HG03575 (cell line): ENCODE measurements around the gene TFB1M.
"Not testable (repeated sequence)": the region's sequence is repeated elsewhere in the genome, so short reads cannot be mapped to it uniquely, and the experiment has no call there.

Source experiments
- ATAC-seq: cut with Tn5 transposase; IDR thresholded peaks from one replicate; pipeline ENCODE4 v1.9.1; 2021; ENCODE audit not compliant: unreplicated experiment, insufficient number of reproducible peaks, low FRiP score; ENCODE audit errors: extremely low read depth

Gene TFB1M

DNA sequence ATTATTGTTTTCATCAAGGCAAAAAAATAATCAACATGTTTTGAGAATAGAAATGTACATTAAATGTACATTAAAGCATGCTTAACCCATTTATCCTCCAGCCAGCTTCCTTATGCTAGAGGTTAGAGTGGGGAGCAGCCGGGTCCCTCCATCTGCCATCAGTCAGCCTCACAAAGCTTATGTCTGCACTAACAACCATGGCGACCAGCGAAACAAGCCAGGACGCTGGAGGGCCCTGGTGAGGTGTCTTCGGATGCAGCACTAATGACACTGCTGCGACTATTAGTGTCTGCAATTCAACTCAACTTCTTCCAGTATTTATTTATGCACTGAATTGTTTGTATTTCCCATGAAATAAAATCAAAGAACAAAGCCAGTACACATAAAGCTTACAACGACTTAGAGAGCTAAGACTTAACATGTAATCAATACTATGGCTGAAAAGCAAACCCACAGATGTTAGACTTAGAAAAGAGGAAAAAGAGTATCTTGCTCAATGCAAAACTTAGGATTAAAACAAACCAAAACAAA lies 43.7 kb downstream of the TFB1M start:
- ATAC-seq, result no peak

DNA sequence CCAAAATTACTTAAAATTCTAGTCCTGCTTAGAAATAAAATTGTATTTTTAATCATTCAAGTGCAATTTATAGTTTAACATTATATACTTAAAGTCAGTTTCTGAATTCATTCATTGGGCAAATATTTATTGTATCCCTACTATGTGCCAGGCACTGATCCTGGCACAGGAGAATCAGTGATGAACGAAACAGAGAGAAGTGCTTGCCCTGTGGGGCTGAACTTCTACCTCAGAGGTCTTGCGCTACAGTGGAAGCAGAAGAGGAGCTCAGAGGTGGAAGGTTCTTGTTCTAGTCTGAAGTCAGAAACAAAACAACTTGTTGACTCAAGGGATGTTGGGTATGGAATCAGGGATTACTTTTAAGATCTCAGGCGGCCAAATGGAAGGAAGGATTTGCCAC lies 44.5 kb downstream of the TFB1M start:
- no peak for ATAC-seq

DNA sequence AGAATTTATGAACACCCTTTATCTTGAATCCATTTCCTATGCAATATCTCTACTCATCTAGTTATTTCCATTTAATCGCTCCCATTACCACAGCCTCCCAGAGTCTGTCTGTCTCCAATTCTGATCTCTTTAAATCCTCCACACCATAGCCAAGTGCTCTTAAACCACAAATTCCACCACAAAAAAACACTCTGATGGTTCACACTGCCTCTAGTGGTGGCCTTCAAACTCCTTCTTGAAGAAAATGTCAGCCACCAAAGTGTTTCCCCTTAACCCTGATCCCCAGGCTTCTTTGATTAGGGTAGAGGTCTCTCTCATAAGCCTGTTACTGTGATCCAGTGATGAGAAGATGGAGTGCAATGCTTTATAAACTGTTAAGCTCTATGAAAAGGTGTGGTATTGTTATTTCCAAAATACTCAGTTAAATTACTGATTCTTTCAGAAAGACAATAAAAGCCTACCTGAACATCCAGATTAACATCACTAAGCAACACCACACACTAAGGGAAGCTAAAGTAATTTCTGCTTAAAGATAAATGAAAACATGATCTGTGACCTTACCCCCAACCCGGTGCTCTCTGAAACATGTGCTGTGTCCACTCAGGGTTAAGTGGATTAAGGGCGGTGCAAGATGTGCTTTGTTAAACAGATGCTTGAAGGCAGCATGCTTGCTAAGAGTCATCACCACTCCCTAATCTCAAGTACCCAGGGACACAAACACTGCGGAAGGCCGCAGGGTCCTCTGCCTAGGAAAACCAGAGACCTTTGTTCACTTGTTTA lies 46.0 kb downstream of the TFB1M start:
- not testable (repeated sequence) for ATAC-seq

DNA sequence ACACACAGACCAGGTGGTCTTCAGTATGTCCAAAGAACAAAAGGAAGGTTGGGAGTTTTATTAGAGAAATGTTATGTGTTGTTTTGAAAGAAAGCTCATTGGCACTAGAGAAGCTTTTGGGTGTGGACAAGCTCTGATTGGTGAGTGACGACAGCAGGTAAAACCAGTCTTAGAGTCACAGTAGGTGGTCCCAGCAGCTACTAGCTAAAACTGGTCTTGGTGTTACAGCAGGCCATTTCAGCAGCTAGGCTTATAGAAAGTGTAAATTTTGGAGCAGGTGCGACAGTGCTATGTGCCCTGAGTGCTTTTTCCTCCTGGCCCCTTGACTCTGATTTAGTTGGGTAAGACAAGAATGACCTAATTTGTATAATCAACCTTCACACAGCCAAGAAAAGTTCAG lies 46.9 kb downstream of the TFB1M start:
- ATAC-seq, result no peak

DNA sequence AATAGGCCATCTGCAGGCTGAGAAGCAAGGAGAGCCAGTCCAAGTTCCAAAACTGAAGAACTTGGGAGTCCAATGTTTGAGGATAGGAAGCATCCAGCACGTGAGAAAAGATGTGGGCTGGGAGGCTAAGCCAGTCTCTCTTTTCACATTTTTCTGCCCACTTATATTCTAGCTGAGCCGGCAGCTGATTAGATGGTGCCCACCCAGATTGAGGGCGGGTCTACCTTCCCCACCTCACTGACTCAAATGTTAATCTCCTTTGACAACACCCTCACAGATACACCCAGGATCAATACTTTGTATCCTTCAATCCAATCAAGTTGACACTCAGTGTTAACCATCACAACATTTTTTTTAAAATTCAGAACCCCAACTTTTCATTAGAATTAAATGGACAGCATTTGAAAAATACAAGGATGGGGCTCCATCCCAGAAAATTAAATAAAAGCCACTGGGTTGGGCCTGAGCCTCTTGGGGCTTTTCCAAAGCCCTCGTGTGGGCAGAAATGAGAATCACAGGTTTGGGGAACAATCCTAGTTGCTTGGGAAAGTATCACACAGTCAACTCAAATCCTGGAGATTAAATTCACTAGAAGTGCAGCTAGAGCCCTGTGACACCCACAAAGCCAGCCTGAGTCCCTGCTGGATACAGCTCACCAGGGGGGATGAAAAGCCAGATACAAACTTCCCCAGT lies 48.3 kb downstream of the TFB1M start:
- ATAC-seq, result no peak

DNA sequence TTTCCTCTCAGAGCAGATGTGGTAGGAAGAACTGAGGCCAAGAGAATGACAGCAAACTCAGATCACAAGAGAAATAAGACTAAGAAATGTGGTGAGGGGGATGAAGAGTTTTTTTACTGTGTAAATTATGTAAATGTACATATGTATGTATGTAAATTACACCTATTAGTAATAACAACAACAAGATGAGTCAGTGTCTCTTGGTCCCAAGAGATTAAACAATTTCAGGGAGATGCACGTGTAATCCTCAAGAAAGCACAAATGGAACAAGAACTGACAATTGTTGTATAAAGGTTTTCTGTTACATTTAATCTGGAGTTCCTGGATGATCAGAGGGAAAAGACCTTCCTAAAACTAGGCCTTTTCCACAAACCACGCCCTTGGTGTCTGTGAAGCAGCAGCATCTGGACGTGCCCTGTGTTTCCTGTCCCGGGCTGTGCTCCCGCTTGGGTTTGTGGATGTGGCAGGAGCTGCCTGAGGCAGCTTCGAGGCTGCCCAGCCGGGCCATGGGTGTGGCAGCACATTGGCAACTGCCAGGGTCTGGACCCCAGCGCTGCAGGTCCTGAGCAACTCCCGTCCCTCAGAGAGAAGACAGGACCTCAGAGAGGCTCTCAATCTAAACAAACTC lies 49.5 kb downstream of the TFB1M start:
- ATAC-seq, result no peak

DNA sequence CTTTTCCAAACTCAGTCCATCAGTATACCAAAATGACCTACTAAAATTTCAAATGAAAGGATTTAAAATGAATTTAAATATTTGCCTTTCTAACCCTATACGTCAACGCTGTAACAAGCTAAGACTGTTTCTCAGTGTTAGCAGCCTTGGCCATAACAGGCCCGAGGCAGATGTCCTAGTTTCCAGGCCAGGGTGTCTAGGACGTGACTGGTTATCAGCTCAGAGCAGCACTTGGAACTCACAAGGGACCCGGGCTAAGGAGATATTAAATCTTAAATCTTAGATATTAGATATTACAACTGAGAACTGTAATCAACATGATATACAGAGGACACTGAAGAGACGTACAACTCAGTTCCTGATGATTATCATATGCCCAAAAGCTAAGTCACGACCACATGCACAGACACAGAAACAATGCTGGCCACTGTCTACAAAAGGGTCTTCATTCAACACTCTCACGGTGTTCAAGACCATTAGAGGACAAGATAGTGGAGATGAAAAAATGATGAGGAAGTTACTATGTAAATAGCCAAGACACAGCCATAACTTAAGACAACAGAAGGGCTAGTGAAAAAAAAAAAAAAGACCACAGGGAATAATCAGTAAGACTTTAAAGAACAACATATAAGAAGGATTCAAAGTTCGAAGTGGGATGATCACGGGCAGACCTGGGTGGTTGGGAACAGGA lies 50.8 kb downstream of the TFB1M start, which contains the start of gene CLDN20:
Gene CLDN20 (plus strand): TSS at position 641 of the 691 bp plus-strand sequence. CDS start 11,707 bp downstream, outside the sequence.
- no peak for ATAC-seq

DNA sequence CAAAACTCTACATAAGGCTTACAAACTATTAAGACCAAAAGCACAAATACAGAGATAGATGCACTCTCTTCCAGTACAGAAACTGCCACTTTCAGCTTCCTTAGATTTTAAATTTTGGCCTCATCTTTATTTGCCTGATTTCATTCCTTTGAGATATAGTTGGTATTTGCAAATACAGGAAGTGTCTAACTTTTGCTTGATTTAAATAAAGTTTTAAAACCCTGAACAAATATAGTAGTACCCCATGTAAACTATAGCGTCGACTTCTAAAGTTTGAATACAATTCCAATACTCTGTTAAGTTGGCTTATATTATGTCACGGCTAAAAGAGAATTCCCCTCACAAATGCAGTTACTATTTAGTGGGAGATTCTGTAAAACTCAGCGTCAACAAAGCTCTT lies 51.6 kb downstream of the TFB1M start:
- no peak for ATAC-seq

DNA sequence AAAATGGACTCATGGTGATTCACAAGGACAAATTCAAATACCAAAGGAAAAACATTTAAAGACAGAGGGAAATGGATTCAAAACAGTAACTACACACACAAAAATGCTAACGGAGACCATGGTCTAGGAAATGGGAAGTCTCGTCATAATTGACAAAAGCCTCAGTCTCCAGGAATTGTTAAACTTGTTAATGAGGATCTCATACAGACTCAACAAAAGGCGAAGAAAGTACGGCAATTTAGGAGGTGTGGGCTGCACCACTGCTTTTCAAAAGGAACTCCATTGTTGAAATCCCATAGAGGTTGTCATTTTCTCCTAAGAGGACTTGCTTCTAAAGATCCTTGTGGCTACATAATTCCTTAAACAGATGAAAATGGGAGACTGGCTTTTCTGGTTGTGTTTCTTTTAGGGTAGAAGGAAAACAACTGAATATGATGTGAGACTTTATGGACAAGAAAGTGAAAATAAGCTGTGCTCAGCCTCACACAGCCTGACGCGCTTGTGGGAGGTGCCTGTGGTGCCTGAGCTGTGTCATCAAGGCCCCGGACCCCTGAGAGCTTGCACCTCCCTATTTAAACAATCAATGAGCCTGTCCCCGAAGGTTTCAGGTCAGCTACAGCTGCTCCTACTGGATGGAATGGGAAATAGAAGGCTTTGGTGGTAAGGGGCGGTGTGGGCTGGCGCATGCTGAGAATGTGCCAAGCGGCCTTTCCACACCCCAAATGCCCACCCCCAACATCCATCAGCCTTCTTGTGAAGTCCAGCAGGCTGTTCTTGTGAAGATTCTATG lies 53.0 kb downstream of the TFB1M start:
- no peak for ATAC-seq

DNA sequence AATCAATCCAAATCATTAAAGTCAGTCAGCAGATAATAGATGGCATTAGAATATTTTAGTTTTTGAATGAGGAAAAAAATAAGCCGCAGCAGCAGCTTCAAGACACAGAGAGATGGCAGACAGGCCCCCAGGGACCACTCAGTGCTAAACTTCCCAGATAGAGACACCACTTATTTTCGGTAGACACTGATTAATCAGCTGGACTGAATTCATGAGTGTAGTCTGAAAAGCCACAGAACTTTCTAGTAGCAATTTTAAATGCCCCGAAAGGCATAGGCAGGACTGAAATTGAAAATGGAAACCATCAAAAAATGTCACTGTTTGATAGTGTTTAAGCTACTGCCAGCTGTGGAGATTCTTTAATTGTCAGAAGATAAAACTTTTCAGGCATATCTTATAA lies 53.6 kb downstream of the TFB1M start:
- no peak for ATAC-seq

DNA sequence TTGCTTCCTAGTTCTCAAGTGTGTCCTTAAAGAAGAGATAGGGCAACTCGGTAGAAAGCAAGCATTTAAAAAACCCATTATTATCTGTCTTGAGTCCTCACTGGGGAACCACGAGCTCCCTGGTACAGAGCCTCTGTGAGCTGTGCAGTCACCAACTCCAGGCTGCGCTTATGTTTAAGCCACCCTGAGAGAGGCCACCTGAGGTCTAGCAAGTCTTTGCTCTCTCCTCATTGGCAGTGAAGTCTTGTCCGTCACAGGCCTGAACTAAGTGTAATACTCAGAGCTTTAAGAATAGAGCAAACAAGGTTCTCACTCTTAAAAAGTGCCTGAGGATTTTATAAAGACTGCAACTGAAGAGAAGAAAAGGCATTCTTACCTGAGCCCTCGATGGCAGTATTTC lies 54.4 kb downstream of the TFB1M start:
- no peak for ATAC-seq

DNA sequence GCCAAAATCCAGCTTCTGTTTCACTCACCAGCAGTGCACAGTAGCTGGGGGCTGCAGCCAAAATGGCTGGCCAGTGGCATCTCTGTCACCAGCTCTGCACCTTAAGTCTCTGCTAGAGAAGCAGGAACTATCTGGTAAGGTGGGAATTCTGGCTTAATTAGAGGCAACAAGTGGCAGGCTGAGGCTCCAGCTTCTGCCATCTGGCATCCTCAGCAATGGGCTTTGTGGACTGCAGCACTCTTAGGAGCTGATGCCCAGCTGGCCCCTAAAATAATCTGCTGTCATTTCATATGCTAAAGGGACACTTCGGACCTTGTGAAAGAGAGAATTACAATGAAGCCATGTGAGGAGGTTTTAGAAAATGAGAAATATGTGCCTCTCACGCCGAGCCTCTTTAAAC lies 55.1 kb downstream of the TFB1M start:
- ATAC-seq, result no peak

DNA sequence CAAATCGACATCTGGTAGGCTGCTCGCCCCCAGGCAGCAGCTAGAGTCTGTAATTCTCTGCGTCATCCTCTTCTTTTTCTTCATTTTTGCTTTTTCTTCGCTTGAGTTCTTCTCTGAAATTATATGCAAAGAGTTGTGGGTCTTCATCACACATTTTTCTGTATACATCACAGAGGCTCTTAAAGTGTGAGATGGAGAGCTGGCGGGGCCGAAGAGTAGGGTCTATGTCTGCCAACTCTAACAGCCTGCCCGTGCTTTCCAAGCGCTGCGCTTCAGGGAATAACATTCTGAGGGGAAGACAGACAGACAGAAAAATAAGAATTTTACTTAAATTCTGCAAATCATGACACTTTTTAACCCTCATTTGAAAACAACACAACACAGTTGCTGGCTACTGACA lies 56.5 kb downstream of the TFB1M start:
- ATAC-seq, result no peak

DNA sequence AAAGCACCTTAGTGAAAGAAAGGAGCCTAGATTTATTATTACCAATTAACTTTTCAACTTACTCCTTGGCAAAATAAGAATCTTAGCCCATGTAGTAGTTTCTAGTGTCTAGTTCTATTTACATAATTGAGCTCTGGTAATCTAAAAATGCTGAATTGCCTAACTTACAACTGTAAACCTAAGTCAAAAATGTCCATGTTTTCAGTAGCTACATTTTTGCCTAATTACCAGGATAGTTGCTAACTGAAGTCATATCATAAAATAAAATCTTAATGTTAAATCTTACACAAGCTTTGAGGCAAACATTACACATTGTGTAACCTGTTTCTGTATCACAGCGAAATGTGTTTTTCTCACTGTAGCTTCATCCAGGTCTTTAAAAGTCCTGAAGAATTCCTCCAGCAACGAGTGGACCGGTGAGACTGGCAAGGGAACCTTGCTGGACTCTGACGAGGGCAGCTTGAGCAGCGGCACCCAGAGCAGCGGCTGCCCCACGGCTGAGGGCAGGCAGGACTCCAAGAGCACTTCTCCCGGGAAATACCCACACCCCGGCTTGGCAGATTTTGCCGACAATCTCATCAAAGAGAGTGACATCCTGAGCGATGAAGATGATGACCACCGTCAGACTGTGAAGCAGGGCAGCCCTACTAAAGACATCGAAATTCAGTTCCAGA lies 58.0 kb downstream of the TFB1M start:
- ATAC-seq, result no peak

DNA sequence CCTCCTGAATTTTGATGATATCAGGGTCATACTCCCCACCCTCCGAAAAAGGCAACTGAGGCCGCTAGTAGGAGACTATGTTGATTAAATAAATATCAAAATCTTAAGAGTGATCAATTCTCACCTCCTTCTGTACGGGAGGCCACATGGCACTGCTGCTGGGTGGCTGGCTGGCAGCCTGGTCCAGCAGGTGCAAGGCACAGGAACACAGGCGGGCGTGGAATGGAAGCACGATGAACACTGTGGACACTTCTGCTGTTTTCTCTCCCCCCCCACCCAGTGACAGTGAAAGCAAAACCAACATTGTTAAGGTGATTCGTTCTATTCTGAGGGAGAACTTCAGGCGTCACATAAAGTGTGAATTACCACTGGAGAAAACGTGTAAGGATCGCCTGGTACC lies 60.1 kb downstream of the TFB1M start:
- no peak for ATAC-seq

DNA sequence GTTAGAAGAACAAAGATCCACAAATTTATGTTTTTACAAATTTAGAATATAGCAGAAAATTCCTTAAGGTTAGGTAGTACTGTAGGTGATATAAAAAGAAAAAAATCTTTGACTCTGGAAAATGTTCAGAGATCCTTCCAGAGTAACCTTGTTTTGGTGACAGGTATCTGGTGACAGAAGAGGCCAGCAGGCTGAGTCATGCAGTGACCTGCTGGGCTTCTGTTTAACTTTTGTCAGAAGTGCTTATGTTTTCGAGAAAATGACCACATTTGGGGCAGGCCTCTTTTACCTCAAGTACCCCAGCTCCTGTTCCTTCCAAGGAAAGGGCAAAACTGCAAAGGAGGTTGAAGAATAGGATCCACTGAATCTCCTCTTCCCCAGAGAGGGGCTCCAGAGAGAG lies 60.9 kb downstream of the TFB1M start:
- ATAC-seq, result no peak

DNA sequence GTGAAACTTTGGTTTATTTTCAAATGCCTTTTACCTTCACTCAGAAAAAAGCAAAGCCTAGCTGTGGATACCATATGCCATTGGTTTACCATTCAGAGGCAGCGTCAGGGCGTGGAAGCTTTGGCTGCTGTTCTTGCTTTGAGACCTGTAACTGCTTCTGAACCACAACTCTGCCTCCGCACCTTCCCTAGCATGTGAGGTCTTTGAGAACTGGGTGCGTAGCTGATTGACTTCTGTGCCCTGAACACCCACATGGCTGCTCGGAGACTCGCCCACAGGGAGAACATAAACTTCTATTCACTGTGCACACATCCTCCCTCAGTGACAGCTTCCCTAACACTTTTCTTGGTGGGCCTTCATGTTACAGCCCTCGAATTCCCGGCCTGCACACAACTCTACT lies 61.7 kb downstream of the TFB1M start:
- no peak for ATAC-seq

DNA sequence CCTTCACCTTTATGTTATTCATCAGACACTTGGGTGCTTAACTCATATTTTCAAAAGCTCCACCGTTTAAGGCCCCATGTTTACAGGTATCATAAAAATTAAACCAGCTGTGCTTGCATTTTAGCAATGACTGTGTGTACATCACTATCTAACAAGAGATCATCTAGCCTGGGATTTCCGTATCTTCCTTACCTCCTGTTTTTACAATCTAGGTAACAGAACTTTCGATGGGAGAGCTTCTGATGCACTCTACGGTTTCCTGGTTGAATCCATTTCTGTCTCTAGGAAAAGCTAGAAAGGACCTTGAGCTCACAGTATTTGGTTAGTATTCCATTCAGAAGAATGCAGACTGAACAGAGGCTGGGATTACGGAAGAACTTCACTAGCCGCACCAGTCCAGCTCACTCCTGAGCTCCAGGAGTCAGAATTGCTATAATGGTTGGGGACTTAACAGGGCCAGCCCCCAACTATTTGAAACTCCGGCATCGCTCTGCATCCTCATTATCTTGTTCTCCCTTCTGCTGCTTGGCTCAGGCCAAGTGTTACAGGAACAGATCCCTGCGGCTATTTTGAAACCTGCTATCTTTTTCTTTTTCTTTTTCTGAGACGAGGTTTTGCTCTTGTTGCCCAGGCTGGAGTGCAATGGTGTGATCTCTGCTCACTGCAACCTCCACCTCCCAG lies 63.4 kb downstream of the TFB1M start:
- no peak for ATAC-seq
